GM12891 (cell line): Measurements from ENCODE around the gene ALKBH6.

Source experiments
- PAX5 ChIP-seq: IDR thresholded peaks from 2 replicates; pipeline ENCODE4 v1.6.1; 2011; ENCODE audit warnings: low read length, moderate library complexity, mild to moderate bottlenecking; ENCODE audit not compliant: insufficient read depth, severe bottlenecking
- POLR2A ChIP-seq: IDR thresholded peaks from 2 replicates; pipeline ENCODE4 v1.6.1; 2011; ENCODE audit warnings: low read depth, low read length, control low read depth
- POLR2AphosphoS5 ChIP-seq: IDR thresholded peaks from 2 replicates; pipeline ENCODE4 v1.6.1; 2011; ENCODE audit warnings: low read depth, low read length, control low read depth
- POU2F2 ChIP-seq: IDR thresholded peaks from 2 replicates; pipeline ENCODE4 v1.6.1; 2011; ENCODE audit warnings: low read depth, mild to moderate bottlenecking, control low read depth, low read length, moderate library complexity
- SPI1 ChIP-seq: IDR thresholded peaks from 2 replicates; pipeline ENCODE4 v1.6.1; 2011; ENCODE audit warnings: low read depth, low read length, control low read depth
- TAF1 ChIP-seq: IDR thresholded peaks from 2 replicates; pipeline ENCODE4 v1.6.1; 2011; ENCODE audit warnings: low read depth, low read length, control low read depth

DNA sequence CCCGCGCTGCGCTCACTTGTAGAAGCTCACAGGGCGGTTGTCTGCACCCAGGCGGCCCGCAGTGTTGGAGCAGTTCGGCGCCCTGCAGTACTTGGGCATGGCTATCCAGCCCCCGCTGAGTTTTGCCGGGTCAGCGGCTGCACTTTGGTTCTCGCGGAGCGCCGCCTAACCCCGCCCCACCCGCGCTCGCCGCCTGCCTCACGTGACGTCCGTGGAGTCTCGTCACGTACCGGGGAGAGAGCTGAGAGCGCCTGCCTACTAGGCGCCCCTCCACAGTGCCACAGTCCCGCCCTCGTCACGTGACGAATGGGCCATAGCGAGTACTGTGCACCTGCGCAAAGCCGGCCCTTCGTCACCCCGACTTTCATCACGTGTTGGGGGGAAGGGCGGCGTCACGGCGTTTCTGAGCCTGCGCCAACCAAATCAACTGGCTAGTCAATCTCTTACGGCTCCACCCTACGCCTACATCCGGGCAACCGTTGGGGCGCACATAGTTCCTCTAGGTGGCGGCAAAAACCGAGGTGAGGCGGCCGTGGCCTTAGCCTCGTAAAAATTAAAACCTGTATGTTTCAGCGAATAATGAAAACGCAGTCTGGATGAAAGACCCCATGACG lies 40.2 kb upstream of the ALKBH6 start, which contains the start of gene THAP8:
- TF ChIP-seq SPI1 (no peak), POLR2AphosphoS5 (peak; percentile 76), POLR2A (peak; percentile 64), TAF1 (0 out of 2 replicates have a peak, but pooled peaks have one; percentile 55), PAX5 (no peak), POU2F2 (peak; percentile 9)
